Measurements from ENCODE around the gene STRN.

DNA sequence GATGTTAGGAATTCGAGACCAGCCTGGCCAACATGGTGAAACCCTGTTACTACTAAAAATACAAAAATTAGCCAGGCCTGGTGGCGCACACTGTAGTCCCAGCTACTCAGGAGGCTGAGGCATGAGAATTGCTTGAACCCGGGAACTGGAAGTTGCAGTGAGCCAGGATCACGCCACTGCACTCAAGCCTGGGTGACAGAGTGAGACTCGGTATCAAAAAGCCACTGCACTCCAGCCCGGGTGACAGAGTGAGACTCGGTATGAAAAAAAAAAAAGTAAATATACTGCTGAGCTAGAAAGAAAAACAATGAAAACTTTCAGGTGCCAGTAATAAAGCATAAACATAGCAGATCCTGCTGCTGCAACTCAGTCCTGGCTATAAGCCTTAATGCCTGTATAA lies 73.5 kb downstream of the STRN start:
- TF ChIP-seq CTCF (IDR thresholded peaks at IDR 0.05; ENCODE audit: low read depth, low read length) (no peak), MYC (IDR thresholded peaks at IDR 0.05; ENCODE audit: low read depth, low read length) (no peak), POLR2A (IDR thresholded peaks at IDR 0.05; ENCODE audit: extremely low read depth, insufficient read length) (no peak), MAX (IDR thresholded peaks at IDR 0.05; ENCODE audit: low read depth, low read length) (no peak)

Measured in NB4 (cell line).